Left ventricle myocardium superior (tissue), 1 donor: Measurements from ENCODE around the gene GSC2. TPM values are rescaled to one million over a fixed set of nuclear protein-coding genes. Genes with fewer than 3 reads are reported as not detected.

Source experiments
- ATAC-seq: fragments of 200-7000 bp; cut with Tn5 transposase; one replicate; pipeline ENCODE4 v1.9.1; 2020; ENCODE audit warnings: mild to moderate bottlenecking, moderate library complexity
- DNase-seq: peaks from one replicate; pipeline ENCODE4 v3.0.0-alpha.2; 2020
- intact Hi-C: fragments of 100-400 bp; cut with micrococcal nuclease; formaldehyde crosslinking; loops from one replicate; pipeline ENCODE4 v1.11.0; 2022
- total RNA-seq: library from RNA; stranded (reverse); fragmentation: NEBNext Ultra II Directional; extraction: Animal tissue kit (Norgen Biotek cat#: 25700); gene quantifications from one replicate; pipeline ENCODE4 v1.2.1, GENCODE V29; 2021
- donor health status: DM: no; HTN: yes; CAD: no; lungs with severe emphysema.

The GSC2 gene
- total RNA-seq, 1 donor from 2014 or later: not detected

DNA sequence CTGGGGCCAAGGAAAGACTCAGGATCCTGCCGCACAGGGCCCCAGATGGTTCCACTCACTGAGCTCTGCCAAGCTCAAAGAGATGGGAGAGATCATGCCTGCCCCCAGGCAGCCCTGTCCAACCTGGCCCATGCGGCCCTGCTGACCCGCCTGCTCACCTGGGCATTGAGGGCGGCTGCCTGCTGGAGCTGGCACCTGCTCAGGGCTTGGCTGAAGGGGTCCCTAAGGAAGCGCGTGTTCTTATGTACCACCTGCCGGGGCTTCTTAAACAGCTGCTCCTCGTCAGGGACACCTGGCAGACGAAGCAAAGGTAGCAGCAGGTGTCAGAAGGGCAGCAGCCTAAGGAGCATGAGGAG, 11.1 kb downstream of the GSC2 start:
- DNase-seq (no peak), ATAC-seq (no peak)
- intact Hi-C loops: no loop called here

DNA sequence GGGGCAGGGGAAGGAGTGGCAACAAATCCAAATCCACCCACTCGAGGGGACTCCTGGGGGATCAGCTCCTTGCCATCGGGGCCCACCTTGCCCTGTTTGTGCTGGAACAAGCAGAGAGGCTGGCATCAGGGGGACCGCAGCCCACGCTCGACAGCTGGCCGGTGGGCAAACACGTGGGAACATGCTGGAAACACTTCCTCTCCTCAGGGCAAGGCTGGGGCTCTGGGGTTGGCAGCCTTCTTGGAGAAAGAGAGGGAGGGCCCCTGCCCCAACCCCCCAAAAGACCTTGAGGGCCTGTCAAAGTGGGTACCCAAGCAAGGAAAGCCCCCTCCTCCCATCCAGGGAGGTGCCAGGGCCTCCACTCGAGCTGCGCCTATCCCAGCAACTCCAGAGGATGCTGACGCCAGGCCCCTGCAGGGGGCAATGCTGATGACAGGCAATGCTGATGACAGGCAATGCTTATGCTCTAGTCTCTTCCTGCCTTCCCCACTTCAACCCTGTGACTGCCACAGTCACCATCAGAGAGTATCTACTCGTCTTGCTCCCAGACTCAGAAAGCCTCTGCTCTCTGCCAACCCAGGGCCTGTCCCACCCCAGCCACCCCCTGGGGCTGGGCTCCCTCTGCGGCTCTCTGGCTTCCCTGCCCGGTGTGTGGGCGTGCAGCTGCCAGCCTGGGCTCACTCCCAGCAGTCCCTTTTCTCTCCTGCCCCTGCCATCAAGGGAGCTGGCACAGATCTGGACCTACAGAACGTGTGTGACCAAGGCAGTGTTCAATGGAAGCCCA, 11.7 kb downstream of the GSC2 start:
- ATAC-seq (no peak), DNase-seq (no peak)
- intact Hi-C loops: no loop called here

DNA sequence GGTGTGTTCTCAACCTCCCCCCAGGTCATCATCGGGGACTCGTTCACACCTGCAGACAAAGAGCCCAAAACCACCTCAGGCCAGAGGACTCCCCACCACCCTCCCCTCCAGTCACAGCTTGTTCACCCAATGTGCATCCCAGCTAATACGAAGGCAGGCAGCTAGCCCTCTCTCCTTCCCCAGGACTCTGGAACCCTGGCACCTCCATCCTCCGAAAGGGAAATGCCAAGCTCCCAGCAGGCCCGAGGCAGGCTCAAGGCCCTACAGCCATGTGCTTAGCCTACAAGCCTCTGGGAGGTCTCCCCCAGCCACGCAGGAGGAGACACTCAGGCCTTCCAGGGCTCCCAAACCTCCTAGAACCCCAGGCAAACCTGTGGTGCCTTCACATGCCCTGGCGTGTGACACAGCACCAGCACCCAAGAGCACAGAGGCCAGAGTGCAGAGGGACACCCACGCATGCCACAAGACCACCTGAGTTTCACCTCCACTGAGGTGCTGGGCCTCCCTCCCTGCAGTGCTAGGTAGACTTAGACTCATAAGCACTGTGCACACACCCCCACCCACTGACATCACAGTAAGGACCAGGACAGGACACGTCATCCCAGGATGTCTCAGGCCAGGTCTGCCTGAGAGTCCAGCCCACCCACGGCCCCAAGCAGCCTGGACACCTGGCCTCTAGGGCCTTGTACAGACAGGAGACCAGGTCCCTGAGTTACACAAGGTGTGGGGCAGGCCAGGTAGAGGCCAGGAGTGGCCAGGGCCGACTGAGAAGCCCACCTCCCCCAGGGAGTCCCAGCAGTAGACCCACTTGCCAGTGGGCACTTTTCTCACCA, 12.5 kb downstream of the GSC2 start:
- no peak for ATAC-seq
- intact Hi-C loops: no loop called here

DNA sequence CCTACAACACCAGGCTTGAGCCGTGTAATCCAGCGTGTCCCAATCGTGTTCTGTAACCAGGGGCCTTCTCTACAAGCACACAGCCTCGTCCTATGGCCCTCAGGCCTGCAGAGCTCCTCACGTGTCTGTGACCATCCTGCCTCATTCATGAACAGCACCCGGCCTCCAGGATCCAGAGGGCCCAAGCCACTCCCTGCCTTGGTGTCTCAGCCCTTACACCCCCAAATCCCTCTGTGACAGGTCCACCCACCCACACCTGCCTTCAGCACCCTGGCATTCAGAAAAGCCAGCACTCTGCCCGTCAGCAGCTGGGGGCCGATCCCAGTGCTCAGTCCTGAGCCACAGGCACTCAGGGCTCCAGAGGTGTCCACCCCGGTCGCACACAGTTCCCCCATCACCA, 13.2 kb downstream of the GSC2 start:
- intact Hi-C loops: no loop called here
- ATAC-seq (no peak), DNase-seq (no peak)

More for the DNA sequence above, 12.5 kb downstream of the GSC2 start:
- DNase-seq: no peak

DNA sequence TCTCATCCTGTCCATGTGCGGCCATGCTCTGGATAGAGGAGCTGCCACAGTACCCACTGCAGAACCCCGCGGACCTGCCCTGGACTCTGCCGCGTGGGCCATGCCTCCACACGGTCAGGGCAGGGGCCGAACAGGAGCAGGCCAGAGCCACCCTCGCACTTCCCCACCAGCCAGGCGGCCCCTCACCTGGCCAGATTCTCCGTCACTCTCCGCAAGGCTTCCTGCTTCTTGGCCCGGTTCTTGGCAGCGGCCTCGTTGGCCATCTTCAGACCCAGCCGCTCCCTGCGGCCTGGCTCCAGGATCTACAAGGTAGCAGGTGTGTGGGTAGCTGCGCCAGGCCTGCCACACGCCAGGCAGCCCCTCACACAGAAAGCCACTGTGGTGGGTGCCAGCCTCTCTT, 15.2 kb downstream of the GSC2 start:
- no peak for DNase-seq
- intact Hi-C loops: no loop called here
- no peak for ATAC-seq

DNA sequence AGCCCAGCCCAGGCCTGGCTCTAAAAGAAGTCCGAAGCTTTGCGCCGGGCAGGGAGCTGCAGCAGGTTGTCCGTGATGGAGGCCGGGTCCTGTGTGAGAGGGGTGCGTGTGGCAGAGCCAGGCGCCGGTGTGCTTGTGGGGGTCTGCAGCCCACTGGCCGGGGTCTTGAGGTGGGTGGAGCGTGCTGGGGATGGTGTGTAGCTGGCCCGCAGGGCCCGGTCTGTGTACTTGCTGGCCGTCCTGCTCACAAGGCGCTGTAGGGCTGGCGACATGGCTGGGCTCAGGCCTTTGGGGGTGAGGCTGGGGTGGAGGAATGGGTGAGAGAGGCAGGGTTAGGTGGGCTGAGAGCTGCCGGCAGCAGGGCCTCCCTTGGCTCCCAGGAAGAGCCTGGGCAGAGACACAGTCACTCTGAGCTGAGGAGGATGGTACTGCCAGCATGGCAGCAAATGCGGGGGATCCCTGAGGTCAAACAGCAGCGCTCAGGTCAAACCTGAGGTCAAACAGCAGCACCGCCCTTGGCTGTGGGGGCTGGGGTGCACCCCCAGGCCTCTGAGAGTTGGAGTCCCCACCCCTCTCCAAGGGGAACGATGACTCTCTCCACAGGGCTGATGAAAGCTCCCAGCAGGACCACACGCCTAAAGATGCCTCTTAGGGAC, 15.8 kb downstream of the GSC2 start:
- no peak for ATAC-seq
- no peak for DNase-seq
- intact Hi-C loops: no loop called here

DNA sequence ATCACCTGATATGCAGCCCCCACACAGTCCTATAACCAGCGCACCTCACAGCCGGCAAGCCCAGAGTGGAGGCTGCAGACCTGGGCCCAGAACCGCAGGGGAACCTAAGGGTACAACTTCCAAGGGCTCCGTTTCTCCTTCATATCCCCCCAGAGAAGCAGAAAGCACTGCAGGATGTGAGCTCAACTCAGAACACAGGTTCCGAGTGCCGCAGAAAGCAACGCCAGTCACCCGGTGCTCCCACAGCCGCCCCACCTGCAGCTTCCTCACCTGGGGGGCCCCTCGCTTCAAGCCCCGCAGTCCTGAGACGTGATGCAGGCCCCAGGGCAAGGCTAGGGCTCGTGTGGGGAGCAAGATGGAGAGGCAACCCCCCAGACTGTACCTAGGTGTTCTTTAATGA, 16.5 kb downstream of the GSC2 start:
- ATAC-seq (no peak), DNase-seq (no peak)
- intact Hi-C loops: no loop called here

DNA sequence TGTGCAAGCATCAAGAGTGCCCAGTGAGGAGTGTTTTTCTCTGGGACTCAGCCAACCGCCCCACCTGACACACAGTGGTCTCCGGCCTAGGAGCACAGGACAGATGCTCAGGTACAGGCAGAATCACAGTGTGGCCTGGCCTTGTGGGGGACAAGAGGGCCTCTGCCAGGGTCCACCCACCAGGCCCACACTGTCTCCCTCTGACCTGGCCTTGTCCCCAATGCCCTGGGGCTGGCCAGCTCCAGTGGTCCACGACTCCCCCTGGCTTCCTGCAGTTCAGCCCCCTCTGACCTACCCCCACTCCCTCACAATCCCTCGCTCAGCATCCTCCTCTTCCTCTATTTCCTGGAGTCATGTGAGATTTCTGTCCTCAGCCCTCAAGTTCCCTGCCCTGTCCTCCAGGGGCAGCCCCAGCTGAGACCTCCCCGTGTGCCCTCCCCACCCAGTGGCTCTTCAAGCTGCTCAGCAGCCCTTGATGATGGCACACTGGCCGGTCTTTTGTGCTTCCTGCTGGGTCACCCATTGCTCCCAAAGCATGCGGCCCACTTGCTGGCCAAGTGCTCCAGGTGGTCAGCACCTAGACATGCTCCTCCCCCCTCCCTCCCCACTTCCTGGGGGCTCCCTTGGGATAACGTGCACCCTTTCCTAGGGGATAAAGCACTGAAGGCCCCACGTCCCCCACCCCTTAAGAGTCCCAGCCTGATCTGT, 17.2 kb downstream of the GSC2 start:
- DNase-seq (no peak), ATAC-seq (no peak)
- intact Hi-C loops: no loop called here

DNA sequence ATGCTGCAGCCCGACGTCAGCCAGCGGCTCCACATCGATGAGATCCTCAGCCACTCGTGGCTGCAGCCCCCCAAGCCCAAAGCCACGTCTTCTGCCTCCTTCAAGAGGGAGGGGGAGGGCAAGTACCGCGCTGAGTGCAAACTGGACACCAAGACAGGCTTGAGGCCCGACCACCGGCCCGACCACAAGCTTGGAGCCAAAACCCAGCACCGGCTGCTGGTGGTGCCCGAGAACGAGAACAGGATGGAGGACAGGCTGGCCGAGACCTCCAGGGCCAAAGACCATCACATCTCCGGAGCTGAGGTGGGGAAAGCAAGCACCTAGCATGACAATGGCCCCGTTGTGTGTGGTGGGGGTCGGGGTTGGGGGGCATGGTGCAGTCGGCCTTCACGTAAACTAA, 17.9 kb downstream of the GSC2 start:
- intact Hi-C loops: no loop called here
- no peak for DNase-seq
- ATAC-seq: no peak

DNA sequence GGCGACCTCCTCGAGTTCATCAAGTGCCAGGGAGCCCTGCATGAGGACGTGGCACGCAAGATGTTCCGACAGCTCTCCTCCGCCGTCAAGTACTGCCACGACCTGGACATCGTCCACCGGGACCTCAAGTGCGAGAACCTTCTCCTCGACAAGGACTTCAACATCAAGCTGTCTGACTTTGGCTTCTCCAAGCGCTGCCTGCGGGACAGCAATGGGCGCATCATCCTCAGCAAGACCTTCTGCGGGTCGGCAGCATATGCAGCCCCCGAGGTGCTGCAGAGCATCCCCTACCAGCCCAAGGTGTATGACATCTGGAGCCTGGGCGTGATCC, 18.4 kb downstream of the GSC2 start:
- intact Hi-C loops: no loop called here
- DNase-seq: no peak

DNA sequence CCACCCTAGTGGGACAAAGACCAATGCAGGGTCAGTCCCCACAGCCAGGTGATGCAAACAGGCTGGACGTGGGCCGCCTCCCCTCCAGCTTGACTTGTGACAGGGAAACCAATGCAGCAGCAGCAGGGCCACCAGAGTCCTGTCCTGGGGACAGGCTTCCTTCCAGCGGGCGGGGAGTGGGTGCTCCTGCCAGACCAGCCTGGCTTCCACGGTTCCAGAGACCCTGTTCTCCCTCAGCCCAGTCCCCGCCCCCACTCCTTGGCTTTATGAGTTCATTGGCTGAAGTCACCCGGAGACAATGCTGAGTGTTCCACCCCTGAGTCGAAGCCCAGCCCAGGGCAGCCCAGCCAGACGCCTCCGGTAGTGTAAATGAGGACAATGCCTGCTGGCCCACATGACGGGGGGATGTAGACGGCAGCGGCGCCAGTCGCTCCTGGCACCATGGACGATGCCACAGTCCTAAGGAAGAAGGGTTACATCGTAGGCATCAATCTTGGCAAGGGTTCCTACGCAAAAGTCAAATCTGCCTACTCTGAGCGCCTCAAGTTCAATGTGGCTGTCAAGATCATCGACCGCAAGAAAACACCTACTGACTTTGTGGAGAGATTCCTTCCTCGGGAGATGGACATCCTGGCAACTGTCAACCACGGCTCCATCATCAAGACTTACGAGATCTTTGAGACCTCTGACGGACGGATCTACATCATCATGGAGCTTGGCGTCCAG, 19.0 kb downstream of the GSC2 start, which contains the start of gene TSSK2:
TSSK2 (plus strand) TSS at position 350 of the 726 bp plus-strand sequence; CDS start at position 442, 92 bp downstream.
- DNase-seq (no peak), ATAC-seq (no peak)
- intact Hi-C loops: no loop called here

More for the DNA sequence above, 18.4 kb downstream of the GSC2 start:
- no peak for ATAC-seq

DNA sequence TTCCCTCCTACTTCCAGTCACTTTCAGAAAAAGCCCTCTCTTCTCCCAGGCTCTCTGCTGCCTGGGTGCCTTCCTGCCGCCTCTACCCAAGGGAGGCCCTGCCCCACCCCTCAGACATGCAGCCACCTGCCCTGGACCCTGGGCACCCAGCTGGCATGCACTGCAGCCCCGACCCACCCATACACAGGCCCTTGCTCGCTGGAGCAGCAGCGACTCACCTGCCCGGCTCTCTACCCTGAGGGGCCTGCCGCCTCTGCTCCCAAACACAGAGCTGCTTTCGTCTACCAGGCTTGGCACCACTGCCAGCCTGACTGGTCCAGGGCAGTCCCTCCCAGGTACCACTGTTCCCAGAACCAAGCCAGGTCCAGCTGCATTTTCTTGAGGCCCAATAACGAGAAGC, 20.2 kb downstream of the GSC2 start:
- DNase-seq (no peak), ATAC-seq (no peak)
- intact Hi-C loops: no loop called here

DNA sequence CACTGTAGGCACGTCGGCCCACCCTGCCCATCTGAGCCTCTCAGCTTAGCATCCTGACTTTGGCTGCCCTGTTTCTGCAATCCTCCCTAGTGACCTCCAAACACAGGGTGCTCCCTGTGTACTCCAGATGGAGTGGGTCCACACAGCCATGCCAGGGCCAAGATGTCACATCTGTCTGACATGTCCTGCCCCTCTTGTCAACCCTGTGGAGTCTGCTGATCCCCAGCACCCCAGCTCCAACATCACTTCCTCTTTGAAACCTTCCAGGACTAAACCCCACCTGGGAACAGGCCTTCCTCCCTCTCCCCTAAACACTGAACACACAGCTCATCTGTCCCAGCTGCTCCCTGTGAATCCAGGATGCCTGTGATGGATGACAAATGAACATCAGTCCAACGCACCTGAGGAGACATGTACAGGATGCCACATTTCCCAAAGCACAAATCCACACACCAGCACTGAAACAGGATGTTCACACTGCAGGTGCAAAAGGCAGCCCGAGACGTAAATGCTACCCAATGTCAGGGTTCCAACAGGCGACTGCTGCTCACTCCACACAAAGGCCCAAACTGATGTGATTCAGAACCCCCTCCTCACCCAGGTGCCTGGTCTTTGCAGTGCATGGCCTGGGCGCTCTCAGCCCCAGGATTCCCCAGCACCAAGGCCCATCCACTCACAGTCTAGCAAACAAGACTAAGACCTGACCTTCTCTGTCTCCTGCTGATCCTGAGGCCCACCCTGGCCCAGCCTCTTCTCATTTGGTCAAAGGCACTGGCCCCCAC, 21.0 kb downstream of the GSC2 start:
- DNase-seq: no peak
- intact Hi-C loops: no loop called here
- ATAC-seq: no peak

DNA sequence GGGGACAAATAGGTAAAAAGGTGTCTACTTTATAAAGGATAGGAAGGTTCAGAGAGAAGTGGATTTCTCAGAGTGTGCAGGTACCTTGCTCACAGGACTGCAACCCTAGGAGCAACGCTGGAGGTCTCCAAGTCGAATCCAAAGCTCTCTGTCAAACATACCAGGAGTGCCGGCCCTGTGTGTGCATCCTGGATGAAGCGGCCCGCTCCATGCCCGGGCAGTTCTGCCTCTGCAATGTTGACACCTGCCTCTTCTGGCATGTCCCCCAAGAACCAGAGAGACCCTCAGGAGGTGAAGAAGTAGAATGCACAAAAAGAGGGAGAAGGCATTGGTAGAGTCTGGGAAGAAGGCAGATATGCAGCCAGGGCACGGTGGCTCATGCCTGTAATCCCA, 22.1 kb downstream of the GSC2 start:
- intact Hi-C loops: no loop called here
- DNase-seq (no peak), ATAC-seq (no peak)

DNA sequence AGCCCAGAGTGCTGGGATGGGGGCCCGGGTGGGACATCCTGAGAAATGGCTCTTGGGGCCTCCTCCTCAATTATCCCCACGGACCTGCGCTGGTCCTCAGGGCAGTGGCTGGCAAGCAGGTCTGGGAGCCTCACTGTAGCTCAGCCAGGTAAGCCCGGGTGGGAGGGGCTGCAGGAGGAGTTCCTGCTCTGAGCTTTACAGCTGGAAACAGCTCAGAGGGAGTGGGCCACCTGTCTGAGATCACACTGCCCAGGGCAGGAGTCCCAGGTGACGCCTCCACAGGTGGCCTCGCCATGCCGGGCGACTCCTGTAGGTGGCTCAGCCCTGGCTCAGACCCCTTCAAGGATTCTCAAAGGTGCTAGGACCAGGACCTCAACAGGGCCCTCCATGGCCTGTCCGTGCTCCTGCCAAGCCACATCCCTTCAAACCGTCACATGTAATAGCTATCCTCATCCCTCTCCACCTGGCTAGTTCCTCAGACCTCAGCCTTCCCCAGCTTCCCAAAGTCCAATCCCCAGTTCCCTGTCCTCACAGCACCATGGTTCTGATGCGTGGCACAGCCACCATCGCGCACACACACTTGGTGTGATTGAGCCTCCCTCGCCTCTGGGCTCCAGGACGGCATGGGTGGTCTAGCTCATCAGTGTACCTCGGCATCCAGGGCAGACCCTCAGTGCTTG, 22.6 kb downstream of the GSC2 start:
- intact Hi-C loops: no loop called here
- DNase-seq (no peak), ATAC-seq (no peak)

DNA sequence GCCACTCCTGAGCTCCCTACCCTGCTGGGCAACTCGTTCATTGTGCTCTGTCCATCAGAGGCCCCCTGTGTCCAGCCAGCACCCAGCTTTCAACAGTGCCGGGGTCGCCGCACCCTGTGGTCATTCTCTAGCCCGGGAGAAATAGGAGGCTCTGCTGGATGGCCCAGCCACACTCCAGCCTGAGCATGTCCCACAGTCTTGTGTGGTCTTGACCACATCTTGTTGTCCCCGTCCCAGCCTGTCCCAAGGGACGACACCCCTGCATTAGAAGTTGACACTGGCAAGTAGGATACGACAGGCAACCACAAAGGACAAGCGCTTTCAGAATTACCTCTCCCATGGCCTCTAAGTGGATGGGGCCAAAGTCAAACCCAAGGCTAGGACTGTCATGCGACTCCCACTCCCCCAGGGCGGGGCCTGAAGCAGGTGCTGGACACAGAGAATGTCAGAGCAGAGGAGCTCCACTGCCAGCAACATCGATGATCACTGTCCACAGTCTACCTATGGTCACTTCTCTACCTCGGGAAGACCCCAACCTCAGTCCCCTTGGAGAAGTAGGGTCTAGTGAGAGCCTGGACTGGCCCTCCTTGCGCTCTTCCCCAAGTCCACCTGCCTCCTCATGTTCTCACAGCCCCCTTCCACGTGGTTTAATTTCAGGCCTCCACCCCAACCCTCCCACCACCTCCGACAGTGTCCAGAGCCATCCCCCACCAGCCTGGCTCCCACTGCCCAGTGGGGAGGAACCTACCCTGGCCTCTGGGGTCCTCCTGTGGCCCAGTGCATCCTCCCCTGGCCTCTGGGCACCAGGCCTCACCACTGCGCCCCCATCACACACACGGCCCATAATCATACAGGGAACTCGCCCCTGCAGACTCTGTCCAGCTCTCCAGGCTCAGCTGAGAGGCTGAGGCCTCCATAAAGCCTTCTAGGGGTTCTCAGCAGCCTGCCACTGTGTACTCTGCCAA, 23.5 kb downstream of the GSC2 start:
- no peak for ATAC-seq
- no peak for DNase-seq
- intact Hi-C loops: no loop called here
